8988T (cell line): ENCODE measurements around the gene EPB42.
A peak's percentile ranks its signal among the peaks of the same experiment; 100 is the strongest.
"Not testable (repeated sequence)": the region's sequence is repeated elsewhere in the genome, so short reads cannot be mapped to it uniquely, and the experiment has no call there.

Source experiments
- DNase-seq: peaks from one replicate; pipeline ENCODE4 v3.0.0; 2011

Gene EPB42

GRCh38 chr15:43211224-43211735, 9.5 kb downstream of the EPB42 start:
- no peak for DNase-seq

GRCh38 chr15:43210807-43211206, 10.0 kb downstream of the EPB42 start:
- no peak for DNase-seq

- DNase-seq = no peak
These were observed 10.6 kb downstream of the EPB42 start for GRCh38 chr15:43210172-43210745.

- peak; percentile 72 for DNase-seq
These were observed 11.6 kb downstream of the EPB42 start for GRCh38 chr15:43209059-43209824.

GRCh38 chr15:43208052-43209002, 12.5 kb downstream of the EPB42 start:
- no peak for DNase-seq

GRCh38 chr15:43207024-43207423, 13.8 kb downstream of the EPB42 start:
- no peak for DNase-seq

- DNase-seq = no peak
These were observed 14.8 kb downstream of the EPB42 start for GRCh38 chr15:43206054-43206453.

GRCh38 chr15:43204016-43204901, 16.6 kb downstream of the EPB42 start:
- no peak for DNase-seq

- DNase-seq = no peak
These were observed 20.8 kb downstream of the EPB42 start for GRCh38 chr15:43199945-43200488.

GRCh38 chr15:43198992-43199391, 21.8 kb downstream of the EPB42 start:
- no peak for DNase-seq

- DNase-seq = not testable (repeated sequence)
These were observed 22.3 kb downstream of the EPB42 start for GRCh38 chr15:43198556-43198955.

- DNase-seq = not testable (repeated sequence)
These were observed 23.0 kb downstream of the EPB42 start for GRCh38 chr15:43197773-43198172.

GRCh38 chr15:43196760-43197548, 23.9 kb downstream of the EPB42 start:
- DNase-seq = no peak

GRCh38 chr15:43194795-43195194, 26.0 kb downstream of the EPB42 start:
- DNase-seq = no peak

- DNase-seq = no peak
These were observed 27.1 kb downstream of the EPB42 start for GRCh38 chr15:43193710-43194109.

GRCh38 chr15:43190178-43190577, 30.6 kb downstream of the EPB42 start:
- no peak for DNase-seq

GRCh38 chr15:43189296-43189695, 31.5 kb downstream of the EPB42 start:
- no peak for DNase-seq

- no peak for DNase-seq
These were observed 33.2 kb downstream of the EPB42 start for GRCh38 chr15:43187544-43188155.

GRCh38 chr15:43186003-43186353, 34.8 kb downstream of the EPB42 start:
- DNase-seq = no peak

- peak; percentile 77 for DNase-seq
These were observed 35.4 kb downstream of the EPB42 start, which contains the start of gene CCNDBP1 for GRCh38 chr15:43185157-43186002. CCNDBP1 (plus strand) TSS chr15:43185403; CDS start chr15:43185499, 96 bp downstream.
